Neural cell (in vitro differentiated cells): ENCODE data around the gene ASIC2. TPM values are rescaled to one million over a fixed set of nuclear protein-coding genes. Genes with fewer than 3 reads are reported as not detected.

ENCODE experiments used
- H2AFZ ChIP-seq: fragments of 200-600, 300-800 bp; sonication (generic), shearing (Covaris generic); 2 replicates; pipeline ENCODE4 v1.6.0; 2014; ENCODE audit warnings: low read depth, mild to moderate bottlenecking, antibody characterized with exemption, low read length, moderate library complexity
- H3F3A ChIP-seq: fragments of 200-600 bp; shearing (Covaris generic); 2 replicates; pipeline ENCODE4 v1.6.1; 2016; ENCODE audit warnings: mild to moderate bottlenecking, moderate library complexity, mixed read lengths, antibody characterized with exemption, low read length; ENCODE audit not compliant: insufficient read depth, poor library complexity, severe bottlenecking
- H3K27ac ChIP-seq: fragments of 200-600, 300-800 bp; sonication (generic), shearing (Covaris generic); 2 replicates; pipeline ENCODE4 v1.5.1; 2014; ENCODE audit warnings: mild to moderate bottlenecking, low read length, moderate library complexity
- H3K27me3 ChIP-seq: fragments of 300-800, 200-600 bp; sonication (generic), shearing (Covaris generic); 2 replicates; pipeline ENCODE4 v1.6.0; 2014; ENCODE audit warnings: mild to moderate bottlenecking, low read depth, low read length, moderate library complexity; ENCODE audit not compliant: insufficient read depth
- H3K36me3 ChIP-seq: fragments of 300-800, 200-600 bp; sonication (generic), shearing (Covaris generic); 2 replicates; pipeline ENCODE4 v1.5.1; 2014; ENCODE audit warnings: mild to moderate bottlenecking, antibody characterized with exemption, low read length, moderate library complexity; ENCODE audit not compliant: insufficient read depth
- H3K4me2 ChIP-seq: fragments of 300-800, 200-600 bp; sonication (generic), shearing (Covaris generic); 2 replicates; pipeline ENCODE4 v1.6.0; 2014; ENCODE audit warnings: mild to moderate bottlenecking, low read length
- H3K4me3 ChIP-seq: fragments of 300-800, 200-600 bp; sonication (generic), shearing (Covaris generic); 2 replicates; pipeline ENCODE4 v1.5.1; 2014; ENCODE audit warnings: mild to moderate bottlenecking, low read length, moderate library complexity
- H3K79me2 ChIP-seq: fragments of 200-600 bp; shearing (Covaris generic); replicated peaks from 2 replicates; pipeline ENCODE4 v1.6.0; 2014; ENCODE audit warnings: mild to moderate bottlenecking, low read length, moderate library complexity; ENCODE audit not compliant: insufficient read depth
- H3K9ac ChIP-seq: fragments of 300-800, 200-600 bp; sonication (generic), shearing (Covaris generic); 2 replicates; pipeline ENCODE4 v1.6.1; 2016; ENCODE audit warnings: mild to moderate bottlenecking, low read length, mixed read lengths
- H3K9me2 ChIP-seq: fragments of 200-600 bp; shearing (Covaris generic); 2 replicates; pipeline ENCODE4 v1.6.1; 2016; ENCODE audit warnings: mild to moderate bottlenecking, low read length, mixed read lengths; ENCODE audit not compliant: insufficient read depth
- H3K9me3 ChIP-seq: fragments of 200-600, 300-800 bp; sonication (generic), shearing (Covaris generic); 2 replicates; pipeline ENCODE4 v1.6.1; 2016; ENCODE audit warnings: mild to moderate bottlenecking, mixed run types, low read length, moderate library complexity, mixed read lengths
- H4K20me1 ChIP-seq: fragments of 200-600 bp; shearing (Covaris generic); 2 replicates; pipeline ENCODE4 v1.6.1; 2016; ENCODE audit warnings: mild to moderate bottlenecking, mixed run types; ENCODE audit not compliant: insufficient read depth
- EP300 ChIP-seq: fragments of 450-650 bp; conservative IDR thresholded peaks from 2 replicates; pipeline ENCODE4 v1.6.1; 2014; ENCODE audit warnings: antibody characterized with exemption, mild to moderate bottlenecking, moderate library complexity; ENCODE audit not compliant: poor library complexity, severe bottlenecking
- EZH2 ChIP-seq: fragments of 200-600, 300-800 bp; shearing (Covaris generic), sonication (generic); IDR thresholded peaks from 2 replicates; pipeline ENCODE4 v1.6.1; 2014; ENCODE audit warnings: antibody characterized with exemption, low read length, borderline replicate concordance, mild to moderate bottlenecking; ENCODE audit not compliant: insufficient read depth, poor library complexity, severe bottlenecking
- MXI1 ChIP-seq: fragments of 450-650 bp; conservative IDR thresholded peaks from 2 replicates; pipeline ENCODE4 v1.6.1; 2014; ENCODE audit warnings: antibody characterized with exemption, mild to moderate bottlenecking; ENCODE audit not compliant: poor library complexity, severe bottlenecking
- POLR2AphosphoS5 ChIP-seq: IDR thresholded peaks from 2 replicates; pipeline ENCODE4 v1.6.1; 2012
- RAD21 ChIP-seq: fragments of 450-650 bp; conservative IDR thresholded peaks from 2 replicates; pipeline ENCODE4 v1.6.1; 2014; ENCODE audit warnings: antibody characterized with exemption, mild to moderate bottlenecking, moderate library complexity
- SMC3 ChIP-seq: fragments of 450-650 bp; conservative IDR thresholded peaks from 2 replicates; pipeline ENCODE4 v1.6.1; 2014; ENCODE audit warnings: antibody characterized with exemption, mild to moderate bottlenecking, moderate library complexity; ENCODE audit not compliant: poor library complexity
- TAF1 ChIP-seq: IDR thresholded peaks from 2 replicates; pipeline ENCODE4 v1.6.1; 2012; ENCODE audit warnings: low read depth
- polyA plus RNA-seq: library from polyadenylated mRNA; depleted of rRNA; stranded (reverse); fragments of >200 nt; gene quantifications from 2 replicates; pipeline ENCODE4 v1.2.3, GENCODE V29; 2014
- TF ChIP-seq, protein P1 (sequence below): IDR thresholded peaks from 2 replicates; pipeline ENCODE4 v1.6.1; 2012; ENCODE audit warnings: borderline replicate concordance
- TF ChIP-seq, protein P2 (sequence below): fragments of 450-650 bp; IDR thresholded peaks from 2 replicates; pipeline ENCODE4 v1.5.1; 2014; ENCODE audit warnings: antibody characterized with exemption, mild to moderate bottlenecking, moderate library complexity; ENCODE audit not compliant: poor library complexity, severe bottlenecking

The ASIC2 gene
- polyA plus RNA-seq, 1 donor from 2014 or later = 2.4 TPM

DNA sequence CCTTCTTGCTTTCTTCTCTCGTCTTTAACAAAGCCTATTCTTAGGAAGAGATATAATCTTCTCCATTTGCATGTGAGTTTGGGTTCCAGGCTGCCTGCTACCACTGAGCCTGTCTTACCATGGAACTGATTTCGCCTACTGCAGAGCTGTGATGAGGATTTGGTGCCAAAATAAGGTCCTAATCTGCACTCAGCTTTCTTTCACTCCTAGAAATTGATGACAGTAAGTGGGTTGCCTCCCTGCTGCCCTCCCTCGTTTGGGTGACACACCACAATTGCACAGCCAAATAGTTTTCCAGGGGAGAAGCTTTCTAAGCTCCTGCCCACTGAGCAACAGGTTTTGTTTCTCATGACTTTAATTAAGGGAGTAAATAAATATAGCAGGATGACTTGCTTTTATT, 25.1 kb upstream of the ASIC2 start:
- no peaks in the 10 kb centered on the region for H3K27me3 ChIP-seq
- H4K20me1 ChIP-seq = no peaks in the 10 kb centered on the region
- TF ChIP-seq, protein P1, sequence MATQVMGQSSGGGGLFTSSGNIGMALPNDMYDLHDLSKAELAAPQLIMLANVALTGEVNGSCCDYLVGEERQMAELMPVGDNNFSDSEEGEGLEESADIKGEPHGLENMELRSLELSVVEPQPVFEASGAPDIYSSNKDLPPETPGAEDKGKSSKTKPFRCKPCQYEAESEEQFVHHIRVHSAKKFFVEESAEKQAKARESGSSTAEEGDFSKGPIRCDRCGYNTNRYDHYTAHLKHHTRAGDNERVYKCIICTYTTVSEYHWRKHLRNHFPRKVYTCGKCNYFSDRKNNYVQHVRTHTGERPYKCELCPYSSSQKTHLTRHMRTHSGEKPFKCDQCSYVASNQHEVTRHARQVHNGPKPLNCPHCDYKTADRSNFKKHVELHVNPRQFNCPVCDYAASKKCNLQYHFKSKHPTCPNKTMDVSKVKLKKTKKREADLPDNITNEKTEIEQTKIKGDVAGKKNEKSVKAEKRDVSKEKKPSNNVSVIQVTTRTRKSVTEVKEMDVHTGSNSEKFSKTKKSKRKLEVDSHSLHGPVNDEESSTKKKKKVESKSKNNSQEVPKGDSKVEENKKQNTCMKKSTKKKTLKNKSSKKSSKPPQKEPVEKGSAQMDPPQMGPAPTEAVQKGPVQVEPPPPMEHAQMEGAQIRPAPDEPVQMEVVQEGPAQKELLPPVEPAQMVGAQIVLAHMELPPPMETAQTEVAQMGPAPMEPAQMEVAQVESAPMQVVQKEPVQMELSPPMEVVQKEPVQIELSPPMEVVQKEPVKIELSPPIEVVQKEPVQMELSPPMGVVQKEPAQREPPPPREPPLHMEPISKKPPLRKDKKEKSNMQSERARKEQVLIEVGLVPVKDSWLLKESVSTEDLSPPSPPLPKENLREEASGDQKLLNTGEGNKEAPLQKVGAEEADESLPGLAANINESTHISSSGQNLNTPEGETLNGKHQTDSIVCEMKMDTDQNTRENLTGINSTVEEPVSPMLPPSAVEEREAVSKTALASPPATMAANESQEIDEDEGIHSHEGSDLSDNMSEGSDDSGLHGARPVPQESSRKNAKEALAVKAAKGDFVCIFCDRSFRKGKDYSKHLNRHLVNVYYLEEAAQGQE = no peak
- TF ChIP-seq SMC3 (no peak), TAF1 (no peak), POLR2AphosphoS5 (no peak), RAD21 (no peak), EZH2 (no peak), EP300 (no peak), MXI1 (no peak)
- TF ChIP-seq, protein P2, sequence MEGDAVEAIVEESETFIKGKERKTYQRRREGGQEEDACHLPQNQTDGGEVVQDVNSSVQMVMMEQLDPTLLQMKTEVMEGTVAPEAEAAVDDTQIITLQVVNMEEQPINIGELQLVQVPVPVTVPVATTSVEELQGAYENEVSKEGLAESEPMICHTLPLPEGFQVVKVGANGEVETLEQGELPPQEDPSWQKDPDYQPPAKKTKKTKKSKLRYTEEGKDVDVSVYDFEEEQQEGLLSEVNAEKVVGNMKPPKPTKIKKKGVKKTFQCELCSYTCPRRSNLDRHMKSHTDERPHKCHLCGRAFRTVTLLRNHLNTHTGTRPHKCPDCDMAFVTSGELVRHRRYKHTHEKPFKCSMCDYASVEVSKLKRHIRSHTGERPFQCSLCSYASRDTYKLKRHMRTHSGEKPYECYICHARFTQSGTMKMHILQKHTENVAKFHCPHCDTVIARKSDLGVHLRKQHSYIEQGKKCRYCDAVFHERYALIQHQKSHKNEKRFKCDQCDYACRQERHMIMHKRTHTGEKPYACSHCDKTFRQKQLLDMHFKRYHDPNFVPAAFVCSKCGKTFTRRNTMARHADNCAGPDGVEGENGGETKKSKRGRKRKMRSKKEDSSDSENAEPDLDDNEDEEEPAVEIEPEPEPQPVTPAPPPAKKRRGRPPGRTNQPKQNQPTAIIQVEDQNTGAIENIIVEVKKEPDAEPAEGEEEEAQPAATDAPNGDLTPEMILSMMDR = no peak
- no peaks in the 10 kb centered on the region for H3K79me2 ChIP-seq
- H3K4me2 ChIP-seq = no peak overlapping the region
- H3K27ac ChIP-seq = no peak overlapping the region
- no peaks in the 10 kb centered on the region for H3K9me3 ChIP-seq
- no peaks in the 10 kb centered on the region for H3K9me2 ChIP-seq
- no peak overlapping the region for H2AFZ ChIP-seq
- H3K9ac ChIP-seq = no peak overlapping the region
- no peaks in the 10 kb centered on the region for H3F3A ChIP-seq
- no peak overlapping the region for H3K4me3 ChIP-seq
- H3K36me3 ChIP-seq = no peaks in the 10 kb centered on the region

DNA sequence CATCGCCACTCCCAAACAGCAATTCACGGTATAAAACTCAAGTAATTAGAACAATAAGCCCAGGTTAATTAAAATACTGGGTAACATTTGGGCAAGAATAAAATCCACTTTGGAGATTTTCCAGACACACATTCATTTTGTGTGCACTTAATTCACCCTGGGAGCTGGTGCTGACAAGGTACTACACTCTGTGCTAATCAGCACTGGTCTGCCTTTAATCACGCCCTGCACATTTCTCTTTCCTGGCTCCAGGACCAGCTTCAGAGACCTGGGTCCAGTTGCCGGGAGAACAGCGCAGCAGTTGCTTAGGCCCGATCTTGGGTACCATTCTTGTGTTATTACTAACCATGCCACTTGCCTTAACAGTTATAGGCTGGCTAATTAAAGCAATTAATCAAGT, 23.7 kb upstream of the ASIC2 start:
- TF ChIP-seq SMC3 = no peak
- H3K4me2 ChIP-seq = no peak overlapping the region
- no peaks in the 10 kb centered on the region for H4K20me1 ChIP-seq
- no peaks in the 10 kb centered on the region for H3K79me2 ChIP-seq
- no peak overlapping the region for H2AFZ ChIP-seq
- H3K36me3 ChIP-seq = no peaks in the 10 kb centered on the region
- no peak overlapping the region for H3K27ac ChIP-seq
- H3K9me2 ChIP-seq = no peaks in the 10 kb centered on the region
- H3K9me3 ChIP-seq = no peaks in the 10 kb centered on the region
- no peak overlapping the region for H3K9ac ChIP-seq
- no peaks in the 10 kb centered on the region for H3K27me3 ChIP-seq
- no peak overlapping the region for H3K4me3 ChIP-seq
- no peaks in the 10 kb centered on the region for H3F3A ChIP-seq

DNA sequence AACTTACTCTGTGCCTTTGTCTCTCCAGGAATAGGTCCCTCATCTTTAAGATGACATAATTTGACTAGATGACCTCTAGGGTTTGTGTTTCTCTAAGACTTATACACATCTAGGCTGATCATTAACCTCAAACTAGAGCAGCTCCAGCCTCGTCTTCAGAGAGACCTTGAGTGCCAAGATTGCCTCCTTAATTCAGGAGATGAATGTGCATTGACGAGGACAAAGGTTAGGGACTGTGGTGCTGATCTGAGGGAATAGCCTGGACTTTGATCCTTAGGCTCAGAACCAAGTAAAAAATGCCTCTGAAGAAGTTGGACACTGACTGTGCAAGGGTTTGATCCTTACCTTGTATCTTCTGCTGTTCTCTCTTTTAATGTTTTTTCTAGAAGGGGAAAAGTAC, 17.2 kb upstream of the ASIC2 start:
- TF ChIP-seq, protein P1 = no peak
- TF ChIP-seq EZH2 (no peak), POLR2AphosphoS5 (no peak), MXI1 (no peak), SMC3 (no peak), RAD21 (no peak), TAF1 (no peak), EP300 (no peak)
- TF ChIP-seq, protein P2 = no peak
- Histone ChIP-seq H3K27me3 (no peaks in the 10 kb centered on the region), H2AFZ (no peak overlapping the region)

More for the DNA sequence above, 17.2 kb upstream of the ASIC2 start:
- Histone ChIP-seq H3F3A (no peaks in the 10 kb centered on the region), H3K9me3 (no peaks in the 10 kb centered on the region), H3K36me3 (no peaks in the 10 kb centered on the region), H3K79me2 (no peaks in the 10 kb centered on the region), H3K4me2 (no peak overlapping the region), H4K20me1 (no peaks in the 10 kb centered on the region), H3K9ac (no peak overlapping the region), H3K27ac (no peak overlapping the region), H3K4me3 (no peak overlapping the region), H3K9me2 (no peaks in the 10 kb centered on the region)
